ENCODE results near the gene CFAP54.

DNA sequence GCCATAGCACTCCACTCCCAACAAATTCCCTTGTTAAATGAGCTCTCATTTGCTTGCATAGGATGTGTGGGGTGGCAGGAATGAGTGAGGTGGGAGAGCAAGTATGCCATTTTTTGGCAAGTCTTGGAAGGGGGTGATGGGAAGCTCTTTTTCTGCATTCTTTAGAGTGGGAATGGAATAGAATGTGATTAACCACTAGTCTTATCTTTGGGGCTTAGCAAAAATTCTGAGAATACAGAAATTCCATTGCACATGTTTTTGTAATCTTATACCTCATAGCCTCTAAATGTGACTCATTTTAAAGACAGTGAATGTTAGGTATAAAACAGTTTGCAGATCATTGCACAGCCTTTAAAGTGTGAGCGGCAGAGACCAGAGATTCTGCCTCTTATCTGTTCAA lies 389.3 kb downstream of the CFAP54 start:
- TF ChIP-seq FOXP2 (optimal IDR thresholded peaks at IDR 0.05; ENCODE audit: control extremely low read depth, extremely low read length, insufficient read depth) (no peak), EZH2 (IDR thresholded peaks at IDR 0.05) (no peak)

Data from SK-N-MC (cell line).